Fibroblast of skin of right biceps (primary cell): ENCODE data around the gene LPIN1.

Experiments
- DNase-seq: peaks from one replicate; pipeline ENCODE4 v3.0.0-alpha.2; 2013

The LPIN1 gene

GRCh38 chr2:11765501-11765900 is 19.1 kb downstream of the LPIN1 start:
- DNase-seq = no peak

- no peak for DNase-seq
Measured at GRCh38 chr2:11766016-11766415, 19.6 kb downstream of the LPIN1 start.

GRCh38 chr2:11767779-11768178 is 21.3 kb downstream of the LPIN1 start:
- no peak for DNase-seq

GRCh38 chr2:11768946-11769345 is 22.5 kb downstream of the LPIN1 start:
- no peak for DNase-seq

- no peak for DNase-seq
Measured at GRCh38 chr2:11769516-11769915, 23.1 kb downstream of the LPIN1 start.

- DNase-seq = no peak
Measured at GRCh38 chr2:11770531-11771188, 24.2 kb downstream of the LPIN1 start.

GRCh38 chr2:11771971-11772615 is 25.7 kb downstream of the LPIN1 start:
- no peak for DNase-seq

- no peak for DNase-seq
Measured at GRCh38 chr2:11773111-11773510, 26.7 kb downstream of the LPIN1 start.

GRCh38 chr2:11773747-11774525 is 27.5 kb downstream of the LPIN1 start:
- peak; percentile 42 for DNase-seq

GRCh38 chr2:11774600-11774999 is 28.2 kb downstream of the LPIN1 start:
- DNase-seq = no peak

- DNase-seq = peak; percentile 68
Measured at GRCh38 chr2:11775384-11775783, 29.0 kb downstream of the LPIN1 start.

GRCh38 chr2:11777066-11777782 is 30.8 kb downstream of the LPIN1 start:
- no peak for DNase-seq

- DNase-seq = no peak
Measured at GRCh38 chr2:11777886-11778415, 31.5 kb downstream of the LPIN1 start.

GRCh38 chr2:11778416-11778815 is 32.0 kb downstream of the LPIN1 start:
- DNase-seq = no peak

GRCh38 chr2:11778923-11779757 is 32.7 kb downstream of the LPIN1 start:
- peak; percentile 63 for DNase-seq

GRCh38 chr2:11781602-11782001 is 35.2 kb downstream of the LPIN1 start:
- DNase-seq = no peak

GRCh38 chr2:11784280-11784679 is 37.8 kb downstream of the LPIN1 start:
- DNase-seq = no peak

GRCh38 chr2:11784747-11785610 is 38.5 kb downstream of the LPIN1 start:
- DNase-seq = peak; percentile 54

- no peak for DNase-seq
Measured at GRCh38 chr2:11785611-11785940, 39.1 kb downstream of the LPIN1 start.

GRCh38 chr2:11786191-11786590 is 39.8 kb downstream of the LPIN1 start:
- no peak for DNase-seq

- no peak for DNase-seq
Measured at GRCh38 chr2:11786592-11786991, 40.2 kb downstream of the LPIN1 start.
